Fibroblast of villous mesenchyme (primary cell): Measurements from ENCODE around the gene ICAM3. TPM values are rescaled to one million over a fixed set of nuclear protein-coding genes. Genes with fewer than 3 reads are reported as not detected.

ENCODE experiments used
- DNase-seq: peaks from one replicate; pipeline ENCODE4 v3.0.0-alpha.2; 2010; ENCODE audit warnings: low read depth
- H3K4me3 ChIP-seq: 2 replicates; pipeline ENCODE4 v1.5.1; 2011; ENCODE audit warnings: low read depth, mild to moderate bottlenecking, low read length
- CTCF ChIP-seq: IDR thresholded peaks from 2 replicates; pipeline ENCODE4 v1.5.1; 2012; ENCODE audit warnings: low read depth, mild to moderate bottlenecking, low read length; ENCODE audit not compliant: insufficient read depth
- total RNA-seq: library from RNA; depleted of rRNA; stranded (reverse); fragments of >200 nt; gene quantifications from 2 replicates; pipeline ENCODE4 v1.2.3, GENCODE V29; 2012

ICAM3 gene
- total RNA-seq, 1 donor: 4.3 TPM

GRCh38 chr19:10317857-10318462 is 21.5 kb downstream of the ICAM3 start:
- no peak for DNase-seq
- TF ChIP-seq CTCF: no peak
- no peak overlapping the region for H3K4me3 ChIP-seq

- no peak for TF ChIP-seq CTCF
- no peak overlapping the region for H3K4me3 ChIP-seq
- no peak for DNase-seq
Measured at GRCh38 chr19:10317045-10317856, 22.2 kb downstream of the ICAM3 start.

- no peak overlapping the region for H3K4me3 ChIP-seq
- DNase-seq: no peak
- TF ChIP-seq CTCF: no peak
Measured at GRCh38 chr19:10316229-10317044, 23.0 kb downstream of the ICAM3 start.

GRCh38 chr19:10315335-10316214 is 23.8 kb downstream of the ICAM3 start, which contains the start of gene FDX2:
TSS of gene FDX2 (minus strand) at chr19:10316015. CDS start at chr19:10315996, 19 bp downstream.
- peak; percentile 74 for DNase-seq
- no peak for TF ChIP-seq CTCF
- peak within 1 kb of the TSS; percentile 70 for H3K4me3 ChIP-seq

- DNase-seq: no peak
- no peak for TF ChIP-seq CTCF
- H3K4me3 ChIP-seq: no peak within 1 kb of the TSS
Measured at GRCh38 chr19:10309423-10309822, 30.0 kb downstream of the ICAM3 start, which contains the start of gene ZGLP1. TSS of gene ZGLP1 (minus strand) at chr19:10309815.

- no peak overlapping the region for H3K4me3 ChIP-seq
- DNase-seq: no peak
- TF ChIP-seq CTCF: no peak
Measured at GRCh38 chr19:10306327-10306726, 33.1 kb downstream of the ICAM3 start.
